EL (cell line): ENCODE results near the gene ATF6.
"Not testable (repeated sequence)": the region's sequence is repeated elsewhere in the genome, so short reads cannot be mapped to it uniquely, and the experiment has no call there.

Source experiments
- DNase-seq: peaks from one replicate; pipeline ENCODE4 v3.0.0-alpha.2; 2016

The ATF6 gene

DNA sequence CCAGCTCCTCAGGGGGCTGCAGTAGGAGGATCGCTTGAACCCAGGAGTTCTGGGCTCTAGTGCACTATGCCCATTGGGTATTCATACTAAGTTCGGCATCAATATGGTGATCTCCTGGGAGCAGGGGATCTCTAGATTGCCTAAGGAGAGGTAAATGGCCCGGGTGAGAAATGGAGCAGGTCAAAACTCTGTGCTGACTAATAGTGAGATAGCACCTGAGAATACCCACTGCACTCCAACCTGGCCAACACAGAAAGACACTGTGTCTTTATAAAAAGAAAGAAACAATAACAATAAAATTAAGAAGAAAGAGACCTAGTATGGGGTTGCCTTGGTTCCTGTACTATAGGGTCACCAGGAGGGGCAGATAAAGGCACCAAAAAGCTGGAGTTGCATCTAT is 30.3 kb upstream of the ATF6 start:
- DNase-seq, result no peak

DNA sequence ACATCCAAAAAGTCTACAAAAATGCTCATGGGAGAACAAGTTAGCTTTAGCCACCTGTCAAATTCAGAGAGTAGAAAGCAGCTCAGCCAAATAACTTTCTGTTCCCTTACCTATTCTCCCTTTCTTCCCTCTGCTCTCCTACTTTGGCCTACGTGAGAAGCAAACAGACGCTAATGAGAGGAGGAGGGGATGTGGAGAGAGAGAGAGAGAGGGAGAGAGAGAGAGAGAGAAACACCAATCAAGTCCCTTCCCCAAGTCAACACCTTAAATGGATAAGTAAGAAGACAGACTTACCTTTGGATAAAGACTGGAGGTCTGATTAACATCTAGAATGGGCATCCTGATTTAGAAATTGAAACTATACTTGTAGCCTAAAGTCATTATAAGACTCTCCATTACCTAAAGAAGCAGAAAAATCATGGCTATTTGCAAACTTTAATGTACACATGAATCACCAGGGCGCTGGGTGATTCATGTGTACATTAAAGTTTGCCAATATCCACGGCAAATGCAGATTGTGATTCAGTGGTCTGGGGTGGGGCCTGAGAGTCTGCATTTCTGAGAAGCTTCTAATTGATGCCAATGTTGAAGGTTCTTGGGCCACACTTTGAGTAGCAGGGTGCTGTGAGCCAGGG is 29.7 kb upstream of the ATF6 start:
- peak; percentile 40 for DNase-seq

- DNase-seq, result no peak
These were observed 28.5 kb upstream of the ATF6 start for GRCh38 chr1:161737625-161738024.

GRCh38 chr1:161738627-161739287 is 27.4 kb upstream of the ATF6 start:
- DNase-seq, result peak; percentile 81

DNA sequence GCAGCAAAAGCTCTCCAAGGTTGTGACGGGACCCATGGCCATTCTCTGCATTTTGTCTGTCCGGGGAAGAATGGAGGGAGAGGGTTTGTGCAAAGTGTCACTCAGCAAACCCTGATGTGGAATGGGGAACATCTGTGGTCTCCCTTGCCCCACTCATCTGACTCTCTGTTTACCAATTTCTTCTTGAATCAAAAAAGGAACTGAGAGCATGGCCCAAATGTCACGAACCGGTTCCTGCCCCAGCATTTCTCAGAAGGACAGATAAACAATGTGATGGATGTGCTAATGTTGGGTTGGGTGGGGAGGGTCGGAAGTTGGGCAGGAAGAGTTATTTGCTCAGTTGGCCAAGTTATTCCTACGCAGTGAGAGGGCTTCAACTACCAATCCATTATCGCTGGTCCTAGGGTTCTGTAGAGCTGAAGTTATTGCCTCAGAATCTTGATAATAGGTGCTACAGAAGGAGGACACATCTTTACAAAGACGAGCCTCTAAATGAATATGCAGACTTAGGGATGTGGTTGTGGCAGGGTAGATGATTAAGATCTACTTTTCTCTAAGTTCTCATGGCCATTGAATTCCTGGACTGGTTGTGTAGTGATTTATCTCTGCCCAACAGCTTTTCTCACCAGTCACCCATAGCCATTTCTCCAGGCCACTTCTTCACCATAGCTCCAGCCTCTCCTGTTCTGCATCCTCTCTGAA is 26.1 kb upstream of the ATF6 start:
- no peak for DNase-seq

DNA sequence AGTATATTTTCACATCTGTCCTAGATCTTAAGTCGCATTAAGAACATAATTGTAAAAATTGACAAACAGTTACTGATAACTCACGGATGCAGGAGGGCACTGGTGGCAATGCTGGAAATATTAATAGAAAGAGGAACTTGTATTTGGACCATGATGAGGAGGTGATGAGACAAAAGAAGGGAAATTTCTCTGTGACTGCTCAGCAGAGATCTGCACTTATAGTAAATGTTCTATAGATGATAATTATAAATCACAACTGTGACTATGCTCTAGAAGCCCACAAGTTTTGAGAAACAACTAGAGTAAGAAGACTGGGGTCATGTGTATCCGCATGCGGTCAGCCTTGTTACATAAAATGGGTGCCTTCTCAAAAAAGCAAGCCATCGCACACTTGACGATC is 25.2 kb upstream of the ATF6 start:
- DNase-seq, result no peak

DNA sequence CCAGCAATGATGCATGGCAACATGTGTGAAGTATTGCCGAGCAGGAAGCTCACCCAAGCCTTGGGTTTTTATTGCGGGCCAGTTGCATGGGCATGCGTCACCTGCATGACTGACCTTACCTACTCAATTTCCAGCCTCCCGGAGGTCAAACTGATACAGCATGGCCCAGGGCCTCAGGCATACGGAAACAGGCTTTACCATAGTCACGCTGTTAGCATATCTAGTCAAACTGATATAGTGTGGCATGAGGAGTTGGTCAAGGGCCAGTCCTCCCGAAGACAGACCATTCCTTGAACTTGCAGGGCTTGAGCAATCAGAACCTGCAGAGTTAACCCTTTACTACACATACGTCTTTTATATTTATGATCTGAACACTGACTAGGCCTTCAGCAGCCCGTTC is 22.9 kb upstream of the ATF6 start:
- DNase-seq, result no peak

GRCh38 chr1:161747801-161748200 is 18.3 kb upstream of the ATF6 start:
- DNase-seq, result no peak

DNA sequence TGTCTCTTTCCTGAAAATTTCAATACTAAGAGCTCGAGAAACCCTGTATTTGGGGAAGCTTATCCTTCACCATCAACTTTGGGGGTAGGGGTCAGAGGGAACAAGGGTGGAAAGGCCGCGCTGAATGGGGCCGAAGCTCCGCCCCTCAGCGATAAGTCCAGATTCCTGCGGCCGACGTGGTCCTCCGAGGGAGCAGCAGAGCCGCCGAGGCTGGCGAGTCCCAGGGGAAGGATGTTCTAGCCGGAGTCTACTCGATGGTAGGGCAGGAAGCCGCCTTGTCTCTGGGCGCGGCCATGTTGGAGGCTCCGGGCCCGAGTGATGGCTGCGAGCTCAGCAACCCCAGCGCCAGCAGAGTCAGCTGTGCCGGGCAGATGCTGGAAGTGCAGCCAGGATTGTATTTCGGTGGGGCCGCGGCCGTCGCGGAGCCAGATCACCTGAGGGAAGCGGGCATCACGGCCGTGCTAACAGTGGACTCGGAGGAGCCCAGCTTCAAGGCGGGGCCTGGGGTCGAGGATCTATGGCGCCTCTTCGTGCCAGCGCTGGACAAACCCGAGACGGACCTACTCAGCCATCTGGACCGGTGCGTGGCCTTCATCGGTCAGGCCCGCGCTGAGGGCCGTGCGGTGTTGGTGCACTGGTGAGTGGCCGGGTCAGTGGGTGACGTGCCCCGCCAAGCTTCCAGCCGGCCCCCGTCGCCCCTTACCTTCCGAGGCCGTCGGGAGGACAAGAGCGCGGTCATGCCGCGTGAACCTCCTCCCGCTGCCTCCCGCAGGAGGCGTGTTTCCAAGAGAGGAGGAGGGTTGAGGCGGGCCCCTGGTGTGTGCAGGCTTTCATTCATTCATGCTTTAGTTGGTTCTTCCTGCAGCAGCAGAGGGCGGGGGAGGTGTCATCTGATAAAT is 16.4 kb upstream of the ATF6 start, which contains the start of gene DUSP12:
TSS of gene DUSP12 (plus strand) at position 278 of the 899 bp plus-strand sequence. CDS start at position 294, 16 bp downstream.
- peak; percentile 95 for DNase-seq

- DNase-seq, result peak; percentile 25
These were observed 2.5 kb upstream of the ATF6 start for GRCh38 chr1:161763522-161764098.

GRCh38 chr1:161768461-161768860 is 2.3 kb downstream of the ATF6 start:
- DNase-seq, result no peak

DNA sequence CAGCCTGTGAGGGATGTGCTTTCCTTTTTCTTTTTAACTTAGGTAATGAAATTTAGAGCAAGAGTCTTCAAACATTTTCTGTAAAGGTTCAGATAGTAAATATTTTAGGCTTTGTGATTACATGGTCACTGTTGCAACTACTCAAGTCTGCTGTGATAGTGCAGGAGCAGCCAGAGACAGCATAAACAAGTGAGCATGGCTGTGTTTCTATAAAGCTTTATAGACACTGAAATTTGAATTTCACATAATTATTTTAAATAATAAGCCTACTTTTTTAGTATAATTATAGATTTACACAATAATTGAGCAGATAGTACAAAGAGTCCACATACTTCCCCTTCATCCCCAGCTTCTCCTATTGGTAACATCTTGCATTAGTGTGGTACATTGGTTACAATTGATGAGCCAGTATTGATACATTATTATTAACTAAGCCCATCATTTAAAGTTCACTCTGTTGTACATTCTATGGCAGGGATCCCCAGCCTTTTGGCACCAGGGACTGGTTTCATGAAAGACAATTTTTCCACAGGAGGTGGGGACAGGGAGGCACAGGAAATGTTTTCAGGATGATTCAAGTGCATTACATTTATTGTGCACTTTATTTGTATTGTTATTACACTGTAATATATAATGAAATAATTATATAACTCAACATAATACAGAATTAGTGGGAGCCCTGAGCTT is 3.0 kb downstream of the ATF6 start:
- DNase-seq, result peak; percentile 7

DNA sequence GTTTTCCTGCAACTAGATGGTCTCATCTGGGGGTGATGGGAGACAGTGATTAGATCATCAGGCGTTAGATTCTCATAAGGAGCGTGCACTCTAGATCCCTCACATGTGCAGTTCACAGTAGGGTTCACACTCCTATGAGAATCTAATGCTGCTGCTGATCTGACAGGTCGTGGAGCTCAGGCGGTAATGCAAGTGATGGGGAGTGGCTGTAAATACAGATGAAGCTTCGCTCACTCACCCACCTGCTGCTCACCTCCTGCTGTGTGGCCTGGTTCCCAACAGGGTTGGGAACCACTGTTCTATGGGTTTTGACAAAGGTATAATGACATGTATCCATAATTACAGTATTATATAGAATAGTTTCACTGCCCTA is 3.5 kb downstream of the ATF6 start:
- DNase-seq, result not testable (repeated sequence)

DNA sequence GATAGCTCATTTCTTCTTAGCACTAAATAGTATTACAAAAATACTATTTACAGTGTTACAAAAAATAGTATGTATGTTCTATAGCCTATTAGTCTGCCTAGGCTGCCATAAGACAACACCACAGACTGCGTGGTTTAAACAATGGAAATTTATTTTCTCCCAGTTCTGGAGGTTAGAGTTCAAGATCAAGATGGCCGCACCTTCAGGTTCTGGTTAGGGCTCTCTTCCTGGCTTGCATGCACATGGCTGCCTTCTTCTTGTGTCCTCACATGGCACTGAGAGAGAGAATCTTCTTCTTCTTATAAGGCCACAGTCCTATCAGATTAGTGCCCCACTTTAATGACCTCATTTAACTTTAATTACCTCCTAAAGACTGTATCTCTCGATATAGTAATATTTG is 4.1 kb downstream of the ATF6 start:
- no peak for DNase-seq

DNA sequence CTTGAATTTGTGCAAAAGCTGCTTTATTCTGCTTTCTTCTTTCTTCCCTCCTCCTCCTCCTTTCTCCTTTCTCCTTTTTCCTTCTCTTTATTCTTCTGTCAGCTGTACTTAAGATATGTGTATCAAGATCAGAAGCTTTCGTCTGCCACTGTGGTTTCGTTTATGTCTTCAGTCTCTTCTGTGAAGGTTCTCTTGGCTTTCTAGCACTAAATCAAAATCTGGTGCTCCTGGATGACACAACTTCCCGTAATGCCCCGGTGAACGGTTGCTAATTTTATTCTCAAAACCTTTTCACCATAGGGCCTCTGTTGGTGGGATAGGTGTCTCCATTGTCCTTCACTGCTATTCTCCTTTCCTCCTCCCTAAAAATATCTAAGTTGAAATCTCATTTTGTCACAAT is 5.0 kb downstream of the ATF6 start:
- DNase-seq, result no peak

GRCh38 chr1:161771973-161772372 is 5.9 kb downstream of the ATF6 start:
- no peak for DNase-seq

DNA sequence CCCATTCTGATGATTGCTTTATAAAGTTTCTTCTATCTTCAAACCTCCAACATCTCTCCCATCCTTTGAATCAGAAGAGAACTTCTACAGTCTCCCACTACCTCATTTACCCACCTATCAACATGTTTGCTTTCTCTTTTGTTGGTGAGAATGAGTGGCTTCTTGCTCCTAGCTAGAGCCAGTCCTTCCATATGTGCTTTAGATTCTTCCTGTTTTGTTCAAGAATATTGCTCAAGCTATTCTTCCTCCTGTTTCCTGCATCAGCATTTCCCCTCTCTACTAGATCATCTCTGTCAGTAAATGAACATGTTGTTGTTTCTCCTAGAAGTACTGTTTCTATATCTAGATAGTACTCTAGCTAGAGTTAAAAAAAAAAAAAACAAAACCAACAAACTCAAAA is 6.3 kb downstream of the ATF6 start:
- DNase-seq, result no peak

DNA sequence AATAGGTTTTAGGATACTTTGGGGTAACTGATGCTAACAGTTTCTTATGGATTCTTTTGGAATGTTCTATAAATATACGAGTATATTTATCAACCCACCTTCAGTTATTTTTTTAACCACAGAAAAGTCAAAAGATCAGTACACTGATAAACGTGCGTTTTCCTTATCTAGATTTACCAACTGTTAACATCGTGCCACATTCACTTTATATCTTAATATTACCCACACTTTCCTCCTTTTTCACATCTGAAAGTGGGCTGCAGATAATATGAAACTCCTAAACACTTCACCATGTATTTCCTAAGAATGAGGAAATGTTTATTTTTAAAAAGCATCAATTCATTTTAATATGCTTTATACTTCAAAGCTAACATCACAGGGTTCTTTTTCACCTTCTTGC is 7.7 kb downstream of the ATF6 start:
- DNase-seq, result no peak

DNA sequence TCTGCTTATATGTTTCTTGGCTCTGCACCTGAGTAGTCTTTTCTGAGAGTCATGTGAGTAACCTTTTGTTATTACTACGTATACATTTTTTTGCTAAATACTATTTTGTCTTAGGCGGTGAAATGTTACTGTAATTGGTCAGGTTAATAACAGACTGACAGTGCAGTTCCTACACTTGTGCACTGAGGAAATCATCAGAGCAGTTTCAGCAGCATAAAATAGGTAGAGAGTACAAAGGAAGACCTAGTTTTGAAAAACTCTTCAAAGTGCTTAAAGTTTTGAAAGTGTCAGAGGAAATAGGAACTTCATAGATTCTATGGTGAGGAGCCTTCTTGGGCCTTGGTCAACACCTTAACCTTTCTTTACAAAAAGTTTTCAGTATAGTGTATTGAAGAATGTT is 11.1 kb downstream of the ATF6 start:
- DNase-seq, result no peak

- no peak for DNase-seq
These were observed 12.4 kb downstream of the ATF6 start for GRCh38 chr1:161778522-161778921.

- DNase-seq, result peak; percentile 12
These were observed 13.3 kb downstream of the ATF6 start for GRCh38 chr1:161779393-161779792.

DNA sequence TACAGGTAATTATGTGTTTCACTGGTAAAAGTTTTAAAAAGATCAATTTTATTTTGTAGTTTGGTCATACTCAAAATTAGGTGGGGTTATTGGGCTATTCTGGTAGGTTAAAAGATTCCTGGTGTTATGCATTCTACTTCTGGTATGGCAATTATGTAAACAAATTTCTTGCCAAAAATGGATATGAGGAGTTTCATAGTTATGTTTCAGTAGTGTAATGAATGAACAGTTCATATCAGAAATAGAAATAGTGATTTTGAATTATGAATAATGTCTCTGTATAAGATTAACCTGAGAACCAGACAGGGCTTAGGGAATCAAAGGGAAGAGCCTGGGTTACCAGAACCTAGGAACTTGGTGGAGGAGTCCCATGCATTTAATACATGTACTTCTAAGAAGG is 15.9 kb downstream of the ATF6 start:
- peak; percentile 50 for DNase-seq
